Endometrial microvascular endothelial cells (primary cell): Measurements from ENCODE around the gene DPYSL5. TPM values are rescaled to one million over a fixed set of nuclear protein-coding genes. Genes with fewer than 3 reads are reported as not detected.
"Not testable (repeated sequence)": the region's sequence is repeated elsewhere in the genome, so short reads cannot be mapped to it uniquely, and the experiment has no call there.

Experiments
- in situ Hi-C: cut with HindIII; loops from 2 replicates; pipeline ENCODE4 v1.10.0; 2017; ENCODE audit warnings: low sequenced_read_pairs, low pct_unique_long_range_greater_than_20kb; ENCODE audit errors: inconsistent ontology term
- total RNA-seq: library from RNA; depleted of rRNA; stranded (reverse); fragments of >200 nt; gene quantifications from one replicate; pipeline ENCODE4 v1.2.3, GENCODE V29; 2015; ENCODE audit errors: inconsistent ontology term

The DPYSL5 gene
- total RNA-seq, 1 donor from 2014 or later, result not detected

DNA sequence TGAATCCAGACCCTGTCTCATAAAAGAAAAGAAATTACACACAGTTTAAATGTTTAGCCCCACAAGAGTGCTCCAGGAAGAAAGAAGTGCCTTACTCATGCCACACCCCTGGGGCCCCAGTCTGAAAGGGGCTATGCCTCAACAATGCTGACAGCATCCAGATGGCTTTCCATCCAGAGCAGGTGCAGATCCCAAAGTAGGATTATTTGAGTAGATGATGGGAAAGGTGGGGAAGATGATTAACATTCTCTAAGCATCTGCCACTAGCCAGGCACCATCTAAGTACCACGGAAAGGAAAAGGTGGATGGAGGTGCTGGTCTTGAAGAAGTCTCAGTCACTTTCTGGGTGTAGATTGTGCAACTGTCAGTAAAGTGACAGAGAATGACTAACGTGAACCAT lies 16.3 kb downstream of the DPYSL5 start:
- in situ Hi-C loops, result no loop called here

- in situ Hi-C loops, result no loop called here
These were observed 16.7 kb downstream of the DPYSL5 start for GRCh38 chr2:26864646-26865045.

DNA sequence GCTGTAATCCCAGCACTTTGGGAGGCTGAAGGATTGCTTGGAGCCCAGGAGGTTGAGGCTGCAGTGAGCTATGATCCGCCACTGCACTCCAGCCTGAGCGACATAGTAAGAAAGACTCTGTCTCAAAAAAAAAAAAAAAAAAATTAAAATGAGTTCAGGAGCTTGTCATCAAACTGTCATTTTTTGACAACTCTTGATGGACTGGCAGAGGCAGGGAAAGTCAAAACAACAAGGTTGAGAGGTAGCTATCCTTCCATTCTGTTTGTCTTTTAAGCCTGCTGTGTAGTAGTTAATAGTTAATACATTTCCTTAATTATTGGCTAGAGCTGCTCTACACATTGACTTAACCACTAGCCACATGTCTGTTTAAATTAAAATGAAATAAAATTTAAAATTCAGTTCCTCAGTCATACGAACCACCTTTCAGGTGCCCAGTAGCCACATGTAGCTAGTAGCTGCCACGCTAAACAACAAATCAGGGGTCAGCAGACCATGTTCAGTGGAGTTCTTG lies 22.7 kb downstream of the DPYSL5 start:
- in situ Hi-C loops, result no loop called here

- in situ Hi-C loops, result no loop called here
These were observed 25.5 kb downstream of the DPYSL5 start for GRCh38 chr2:26873286-26873983.

- in situ Hi-C loops, result no loop called here
These were observed 26.6 kb downstream of the DPYSL5 start for GRCh38 chr2:26874514-26874913.

- in situ Hi-C loops, result no loop called here
These were observed 27.2 kb downstream of the DPYSL5 start for GRCh38 chr2:26875065-26875634.

DNA sequence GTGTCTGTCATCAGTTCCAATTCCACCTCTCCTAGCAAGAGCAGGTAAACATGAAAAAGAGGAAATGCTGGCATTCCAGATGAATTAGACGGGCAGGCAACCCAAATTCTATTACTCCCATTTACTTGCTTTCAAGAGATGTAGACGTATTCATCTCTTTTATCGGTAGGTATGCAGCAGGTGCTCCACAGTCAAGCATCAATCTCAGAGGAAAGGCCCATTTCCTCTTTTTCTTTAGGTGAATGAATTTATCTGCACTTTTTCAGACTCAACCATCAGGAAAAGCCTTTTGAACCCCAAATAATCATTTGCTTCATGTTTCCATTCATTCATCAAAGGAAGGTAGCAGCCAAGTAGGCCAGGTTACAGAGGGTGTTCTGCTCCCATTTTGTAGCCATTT lies 27.9 kb downstream of the DPYSL5 start:
- in situ Hi-C loops, result no loop called here

- in situ Hi-C loops, result no loop called here
These were observed 28.3 kb downstream of the DPYSL5 start for GRCh38 chr2:26876260-26876659.

DNA sequence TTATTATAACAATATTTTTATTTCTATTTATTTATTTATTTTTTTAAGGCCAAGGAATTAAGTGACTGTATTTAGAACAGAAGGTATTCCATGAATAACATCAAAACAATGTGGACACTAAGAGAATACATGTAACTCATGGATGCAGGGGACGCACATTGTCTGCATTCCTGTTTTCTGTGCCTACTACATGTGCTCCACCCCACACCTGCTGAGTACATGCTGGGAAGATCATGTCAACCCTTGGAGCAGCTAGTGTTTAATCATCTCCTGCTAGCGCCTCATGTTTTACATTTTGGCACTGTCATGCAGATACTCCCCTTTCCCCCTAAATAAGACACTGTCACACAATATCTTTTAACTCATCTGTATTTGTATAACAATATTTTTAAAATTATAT lies 29.3 kb downstream of the DPYSL5 start:
- in situ Hi-C loops, result no loop called here

DNA sequence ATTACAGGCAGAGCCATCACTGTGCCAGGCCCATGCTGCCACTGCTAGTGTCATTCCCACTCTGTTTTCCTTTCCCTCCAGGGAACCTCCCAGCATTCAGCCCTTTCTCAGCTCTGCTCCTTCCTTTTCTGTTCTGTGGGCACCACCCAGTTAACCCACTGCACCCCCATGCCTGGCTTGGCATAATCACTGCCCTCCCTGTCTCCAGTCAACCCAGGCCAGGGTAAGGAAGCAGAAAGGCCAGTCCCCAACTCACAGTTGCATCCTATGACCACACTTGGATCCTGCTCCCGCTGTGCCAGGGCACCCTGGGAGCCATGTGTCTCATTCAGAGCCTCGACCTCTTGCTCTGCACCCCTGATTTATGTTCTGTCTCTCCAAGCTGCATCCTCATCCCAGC lies 32.2 kb downstream of the DPYSL5 start:
- in situ Hi-C loops, result no loop called here

DNA sequence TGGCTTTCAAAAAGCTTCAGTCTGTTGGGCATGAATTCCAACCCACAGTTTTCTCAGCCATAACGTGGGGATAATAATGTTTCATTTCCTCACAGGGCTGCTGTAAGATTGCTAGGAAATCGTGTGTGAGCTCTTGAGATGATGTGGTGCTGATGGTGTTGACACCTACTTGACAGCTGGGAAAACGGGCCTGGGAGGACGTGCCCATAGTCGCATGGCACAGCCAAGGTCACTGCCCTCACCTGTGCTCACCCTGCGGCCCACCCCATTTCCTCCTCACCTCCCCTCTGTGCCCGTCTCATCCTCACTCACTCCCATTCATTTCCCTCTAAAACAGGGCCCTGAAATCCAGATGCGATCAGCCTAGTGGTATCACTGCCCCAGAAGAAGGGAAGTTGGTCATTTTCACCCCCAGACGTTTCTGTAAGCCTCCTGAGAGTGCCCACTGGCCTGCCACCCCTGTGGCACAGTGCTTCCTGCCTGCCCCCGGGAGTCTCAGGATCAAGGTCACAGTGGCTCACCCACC lies 33.0 kb downstream of the DPYSL5 start:
- in situ Hi-C loops, result no loop called here

GRCh38 chr2:26882220-26882619 lies 34.3 kb downstream of the DPYSL5 start:
- in situ Hi-C loops, result not testable (repeated sequence)

GRCh38 chr2:26883956-26884355 lies 36.0 kb downstream of the DPYSL5 start:
- in situ Hi-C loops, result no loop called here

DNA sequence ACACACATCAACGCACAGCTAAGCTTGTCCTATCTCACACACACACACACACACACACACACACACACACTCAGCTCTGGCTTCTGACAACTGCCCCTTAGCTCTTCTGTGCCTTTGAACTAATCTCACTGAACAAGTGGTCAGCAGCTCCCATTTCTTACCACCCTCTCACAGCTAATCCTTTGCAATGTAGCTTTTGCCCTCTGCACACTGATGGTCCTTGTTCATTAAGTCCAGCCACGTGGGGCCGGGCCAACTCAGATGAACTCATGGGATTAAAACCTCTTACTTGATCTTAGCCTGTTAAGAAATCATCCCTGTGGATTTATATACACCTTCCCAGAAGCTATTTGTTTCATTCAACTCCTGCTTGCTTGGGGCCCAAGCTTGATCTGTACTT lies 36.6 kb downstream of the DPYSL5 start:
- in situ Hi-C loops, result no loop called here

GRCh38 chr2:26885651-26886329 lies 37.9 kb downstream of the DPYSL5 start:
- in situ Hi-C loops, result no loop called here

DNA sequence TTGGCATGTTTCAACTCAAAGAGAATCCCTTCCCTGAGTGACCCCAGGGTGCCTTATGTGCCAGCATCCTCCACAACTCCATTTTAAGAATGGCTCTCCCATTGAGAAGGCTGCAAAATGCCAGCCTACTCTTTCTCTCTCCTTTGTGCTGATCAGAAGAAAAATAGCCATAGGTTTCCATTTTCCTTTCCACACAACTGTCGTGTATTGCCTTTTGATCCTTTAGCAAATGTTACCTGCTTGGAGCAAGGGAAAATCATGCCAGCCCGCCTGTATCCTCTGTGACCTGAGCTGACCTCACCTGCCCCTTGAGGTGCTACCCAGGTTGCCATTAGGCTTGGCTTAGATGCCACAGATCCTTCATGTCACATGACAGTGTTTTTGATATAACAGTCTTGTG lies 38.8 kb downstream of the DPYSL5 start:
- in situ Hi-C loops, result no loop called here

- in situ Hi-C loops, result no loop called here
These were observed 39.2 kb downstream of the DPYSL5 start for GRCh38 chr2:26887151-26887550.

DNA sequence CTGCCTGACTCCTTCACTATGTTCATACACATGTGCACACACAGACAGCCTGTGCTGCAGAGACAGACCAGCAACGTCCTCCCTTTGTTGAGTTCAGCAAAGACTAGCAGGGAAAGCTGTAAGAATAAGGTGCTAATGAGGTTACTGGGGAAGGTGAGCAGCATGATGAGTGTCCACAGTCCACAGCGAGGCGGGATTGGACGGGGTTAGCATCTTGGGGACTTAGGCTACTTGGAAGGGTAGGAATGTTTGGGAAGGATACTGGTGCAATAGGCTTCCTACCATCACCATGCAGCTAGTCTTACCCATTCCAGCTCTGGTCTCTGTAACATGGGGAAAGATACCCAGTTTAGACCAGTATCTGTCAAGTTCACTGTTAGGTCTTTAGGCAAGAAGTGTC lies 41.9 kb downstream of the DPYSL5 start:
- in situ Hi-C loops, result no loop called here

DNA sequence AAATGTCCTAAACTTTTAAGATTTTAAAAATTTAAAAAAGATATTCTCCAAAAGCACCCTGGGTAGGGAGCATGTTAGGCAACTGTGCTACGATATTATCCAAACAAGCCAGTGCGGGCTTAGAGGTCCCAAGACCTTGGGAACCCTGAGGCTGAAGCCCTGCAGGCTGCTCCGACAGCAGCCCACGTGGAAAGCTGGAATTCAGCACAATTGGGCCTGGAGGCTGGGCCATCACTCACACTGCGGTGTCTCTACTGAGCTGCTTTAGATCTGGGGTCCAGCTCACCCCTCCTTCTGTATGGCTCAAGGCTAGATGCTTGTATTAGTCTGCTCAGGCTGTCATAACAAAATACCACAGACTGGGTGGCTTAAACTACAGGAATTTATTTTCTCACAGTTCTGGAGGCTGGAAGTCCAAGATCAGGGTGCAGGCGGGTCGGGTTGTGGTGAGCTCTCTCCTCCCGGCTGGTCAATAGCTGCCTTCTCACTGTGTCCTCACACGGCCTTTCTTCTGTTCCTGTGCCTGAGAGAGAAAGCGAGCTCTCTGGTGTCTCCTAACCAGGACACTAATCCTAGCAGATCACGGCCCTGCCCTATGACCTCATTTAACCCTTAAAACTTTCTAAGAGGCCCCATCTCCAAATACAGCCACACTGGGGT lies 42.5 kb downstream of the DPYSL5 start:
- in situ Hi-C loops, result no loop called here
